Epithelial cell of prostate (primary cell): ENCODE measurements around the gene STAC3.

Experiments
- DNase-seq: peaks from one replicate; pipeline ENCODE4 v3.0.0-alpha.2; 2011; ENCODE audit warnings: low read depth, low spot score
- H3K27ac ChIP-seq: fragments of 450-650 bp; 2 replicates; pipeline ENCODE4 v1.5.1; 2017; ENCODE audit warnings: mild to moderate bottlenecking

STAC3 gene

DNA sequence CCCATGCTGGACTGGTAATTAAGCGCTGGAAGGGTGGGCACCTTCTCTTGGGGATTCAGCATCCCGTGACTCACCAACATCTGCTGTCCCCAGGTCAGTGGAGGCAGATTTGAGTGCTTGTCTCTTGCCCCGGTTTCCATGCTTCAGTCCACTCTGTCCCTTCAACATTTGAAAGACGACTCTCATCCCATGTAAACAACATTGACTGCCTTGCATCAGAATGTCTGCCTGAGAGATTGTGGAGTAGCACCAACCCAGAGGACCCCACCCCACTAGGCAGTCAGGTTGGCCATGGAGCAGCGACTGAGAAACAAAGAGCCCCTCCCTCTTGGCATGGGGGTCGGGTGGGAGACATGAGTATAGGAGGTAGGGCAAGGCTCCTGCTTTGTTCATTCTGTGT is 4.9 kb upstream of the STAC3 start:
- no peak overlapping the region for H3K27ac ChIP-seq
- DNase-seq = no peak

DNA sequence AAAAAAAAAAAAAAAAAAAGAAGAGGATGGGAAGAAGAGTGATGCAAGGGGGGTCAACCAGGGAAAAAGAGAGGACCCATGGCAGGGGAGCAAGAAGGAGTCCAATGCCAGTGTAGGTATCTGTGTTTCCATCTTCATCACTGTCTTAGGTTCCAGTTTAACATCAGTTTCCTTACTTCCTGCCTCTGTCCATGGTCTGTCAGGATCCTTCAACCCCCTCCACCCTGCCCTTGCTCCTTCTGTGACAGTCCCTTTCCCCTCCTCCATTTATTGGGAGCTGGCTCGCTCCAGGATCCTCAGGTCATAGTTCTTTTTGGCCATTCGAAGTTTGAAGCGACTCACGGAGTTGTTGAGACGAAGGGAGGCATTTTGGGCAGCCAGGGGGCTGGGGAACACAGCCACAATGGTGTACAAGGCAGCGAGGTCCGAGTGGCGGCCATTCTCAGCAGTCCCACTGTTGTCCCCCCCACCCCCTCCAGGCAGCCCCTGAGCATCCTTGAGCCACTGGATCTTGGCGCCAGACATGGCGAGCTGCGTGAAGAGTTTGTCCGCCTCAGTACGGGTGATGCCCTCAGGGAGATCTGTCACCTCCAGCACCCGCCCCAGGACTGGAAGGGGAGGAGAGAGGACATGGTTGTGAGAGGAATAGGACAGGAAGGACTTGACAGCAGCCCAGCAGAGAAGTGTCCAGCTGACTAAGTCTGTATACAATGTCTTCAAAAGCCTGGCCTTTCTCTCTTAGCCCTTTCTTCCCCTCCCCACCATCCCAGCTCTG is 3.7 kb upstream of the STAC3 start:
- no peak for DNase-seq
- H3K27ac ChIP-seq = no peak overlapping the region

DNA sequence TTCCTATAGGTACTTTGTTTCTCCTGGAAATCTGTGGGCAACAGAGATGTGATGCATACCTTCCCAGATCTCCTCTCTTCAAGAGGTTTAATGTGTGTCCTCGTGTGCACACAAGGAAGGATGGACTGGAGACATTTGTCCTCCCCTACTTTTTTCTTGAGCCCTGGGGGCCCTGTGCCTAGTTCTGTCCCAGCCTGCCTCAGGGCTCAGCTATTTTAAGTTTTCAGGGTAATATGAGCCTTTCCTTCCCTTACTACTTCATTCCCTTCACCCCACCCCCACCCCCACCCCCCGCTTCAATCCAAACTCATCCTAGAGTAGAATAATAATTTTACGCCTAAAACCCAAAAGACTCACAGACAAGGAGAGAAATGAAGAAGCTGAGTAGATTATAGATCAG is 446 bp downstream of the STAC3 start:
- no peak overlapping the region for H3K27ac ChIP-seq
- DNase-seq = no peak

DNA sequence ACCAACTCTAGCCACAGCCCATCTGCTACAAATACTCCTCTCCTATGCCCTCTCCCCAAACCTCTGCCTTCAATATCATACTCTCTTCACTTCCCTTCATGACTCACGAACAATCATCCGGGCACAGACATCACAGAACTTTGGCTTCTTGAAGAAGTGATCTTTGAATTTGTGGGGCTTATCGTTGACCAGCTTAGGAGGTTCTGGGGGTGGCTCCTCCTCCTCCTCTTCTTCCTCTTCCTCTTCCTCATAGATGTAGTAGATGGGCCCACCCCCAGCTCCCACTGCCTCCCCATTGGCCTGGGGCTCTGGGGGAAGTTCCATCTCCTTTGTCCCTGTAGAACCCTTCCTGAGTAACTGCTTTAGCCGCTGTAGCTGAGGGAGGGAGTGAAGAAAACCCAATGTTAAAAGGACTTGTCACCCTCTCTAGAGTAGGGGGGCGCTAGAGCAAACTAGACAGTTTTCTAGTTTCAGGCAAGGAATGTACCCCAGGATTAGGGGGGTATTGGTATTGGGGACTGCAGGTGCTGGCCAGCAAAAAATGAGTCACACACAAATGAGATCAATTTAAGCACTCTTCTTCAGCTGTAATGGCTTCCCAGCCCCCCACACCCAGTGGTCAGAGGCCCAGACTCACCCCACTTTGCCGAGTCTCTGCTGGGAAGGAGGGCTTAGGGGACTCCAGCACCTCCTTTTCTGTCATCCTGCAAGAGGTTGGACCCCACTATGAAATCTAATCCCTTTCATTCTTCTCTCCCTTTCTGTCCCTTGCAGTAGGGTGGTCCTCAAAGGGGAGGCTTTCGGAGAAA is 1.8 kb downstream of the STAC3 start:
- no peak for DNase-seq
- H3K27ac ChIP-seq = no peak overlapping the region

DNA sequence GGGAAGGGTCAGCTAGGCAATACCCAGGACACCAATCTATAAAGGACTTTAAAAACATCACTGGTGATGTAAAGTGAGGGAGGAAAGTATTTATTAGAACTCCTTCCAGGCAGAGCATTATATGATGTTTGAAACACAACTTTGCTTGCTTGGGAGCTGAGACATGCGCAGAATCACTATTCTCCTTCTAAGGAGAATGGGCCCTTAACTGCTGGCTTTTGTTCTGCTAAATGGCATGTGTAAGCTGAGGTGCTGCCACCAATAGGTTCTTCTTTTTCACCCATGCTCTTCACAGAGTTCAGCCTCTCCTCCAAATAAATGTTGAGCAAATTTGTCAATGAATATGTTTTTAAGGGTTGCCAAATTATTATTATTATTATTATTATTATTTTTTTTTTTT is 3.9 kb downstream of the STAC3 start:
- no peak for DNase-seq
- H3K27ac ChIP-seq = no peak overlapping the region

DNA sequence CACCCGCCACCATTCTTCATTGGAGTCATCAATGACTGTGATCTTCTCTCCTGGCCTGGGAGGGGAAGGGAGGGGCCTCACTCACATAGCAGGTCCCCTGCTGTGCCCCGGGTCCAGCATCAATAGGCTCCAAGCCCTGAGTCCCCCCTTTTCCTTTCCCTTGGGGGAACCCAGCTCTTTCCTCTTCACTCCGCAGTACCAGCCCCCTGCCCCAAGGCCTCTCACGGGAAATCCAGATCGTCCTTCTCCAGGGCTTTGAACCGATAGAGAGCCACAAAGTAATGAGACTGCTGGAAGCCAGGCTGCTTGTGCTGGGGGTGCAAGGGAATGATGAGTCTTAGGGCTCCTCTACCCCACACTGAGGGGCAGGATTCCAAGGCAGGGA is 6.7 kb downstream of the STAC3 start:
- DNase-seq = no peak
- no peak overlapping the region for H3K27ac ChIP-seq

DNA sequence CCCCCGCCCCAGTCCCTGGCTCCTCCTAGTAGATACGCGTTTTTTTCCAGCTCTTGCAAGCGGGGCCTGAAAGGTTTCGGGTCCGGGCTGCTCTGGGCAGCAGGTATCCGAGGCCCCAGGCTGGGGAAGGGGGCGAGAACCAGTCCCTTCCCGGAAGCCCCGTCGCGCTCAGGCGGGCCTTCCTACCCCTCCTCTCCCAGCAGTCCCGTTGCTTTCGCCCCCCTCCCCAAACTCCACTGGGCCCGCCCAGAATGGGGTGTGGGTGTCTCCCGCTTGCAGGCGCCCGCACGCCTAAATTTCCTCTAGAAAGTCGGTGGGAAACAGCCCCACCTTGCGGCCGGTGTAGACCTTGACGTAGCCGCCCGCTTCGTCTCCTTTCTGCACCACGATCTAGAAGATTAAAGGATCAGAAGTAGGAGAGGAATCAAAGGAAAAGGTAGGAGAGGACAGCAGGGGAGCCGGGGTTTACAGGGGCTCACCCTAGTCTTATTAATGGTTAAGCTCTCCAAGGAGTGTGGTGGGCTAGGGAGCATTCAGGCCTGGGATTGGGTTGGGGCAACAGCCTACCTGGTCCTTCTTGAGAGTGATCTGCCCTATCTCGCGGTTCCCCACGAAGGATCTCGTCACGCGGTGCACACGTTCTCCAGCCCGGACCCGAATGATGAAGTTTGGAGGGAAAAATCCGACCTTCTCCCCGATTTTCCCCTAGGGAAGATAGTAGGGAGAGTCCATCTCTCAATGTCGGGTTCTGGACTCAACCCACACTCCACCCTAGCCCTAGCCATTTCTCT is 7.3 kb downstream of the STAC3 start:
- no peak for DNase-seq
- H3K27ac ChIP-seq = no peak overlapping the region

DNA sequence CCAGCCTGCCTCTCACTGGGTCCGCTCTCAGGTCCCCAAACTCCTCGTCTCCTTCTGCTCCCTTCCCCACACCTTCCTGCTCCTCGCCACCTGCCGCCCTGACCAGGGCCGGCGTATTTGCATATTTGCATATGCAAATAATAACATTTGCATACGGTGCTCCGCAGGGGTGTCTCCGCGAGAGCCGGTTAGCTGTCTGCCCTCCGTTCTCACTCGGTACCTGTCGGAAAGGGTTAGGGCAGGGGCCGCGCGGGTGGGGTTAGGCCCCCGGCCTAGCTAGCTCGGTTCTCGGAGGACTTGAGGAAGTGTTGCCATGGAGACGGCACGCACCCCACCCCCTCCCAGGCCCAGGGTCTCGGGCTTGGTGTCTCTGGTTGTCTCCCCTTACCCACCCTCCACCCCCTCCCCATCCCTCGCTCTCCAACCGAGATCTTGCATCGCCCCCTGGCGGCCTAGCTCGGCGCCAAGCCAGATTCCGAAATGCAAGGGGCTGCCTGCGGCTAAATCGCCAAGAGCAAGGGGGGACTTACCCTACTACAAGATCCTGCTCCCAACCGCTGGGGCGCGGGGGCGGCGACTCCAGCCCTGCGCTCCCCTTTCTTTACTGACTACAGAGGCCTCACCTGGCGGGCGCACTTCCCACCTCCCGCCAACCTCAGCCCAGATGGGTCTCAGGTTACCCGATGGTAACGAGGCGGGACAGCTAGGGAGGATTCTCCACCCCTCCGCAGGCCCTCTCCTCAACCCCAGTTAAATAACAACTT is 8.1 kb downstream of the STAC3 start:
- DNase-seq = no peak
- no peak overlapping the region for H3K27ac ChIP-seq

DNA sequence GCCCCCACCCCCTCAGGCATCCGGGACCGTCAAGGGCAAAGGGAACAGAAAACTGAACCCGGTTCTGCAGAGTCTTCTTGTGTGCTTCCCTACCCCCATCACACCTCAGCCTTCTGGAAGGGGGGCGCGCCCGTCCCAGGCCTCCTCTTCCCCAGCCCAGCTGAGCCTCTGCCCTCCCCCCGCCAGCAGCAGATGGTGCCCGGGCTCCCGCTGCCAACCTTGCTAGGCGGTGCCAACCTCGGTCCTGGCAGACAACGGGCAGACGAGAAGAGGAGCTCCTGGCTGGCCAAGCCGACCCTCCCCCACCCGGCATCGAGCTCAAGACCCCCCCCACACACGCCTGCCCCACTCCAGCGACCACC is 8.7 kb downstream of the STAC3 start:
- no peak for DNase-seq
- H3K27ac ChIP-seq = no peak overlapping the region

DNA sequence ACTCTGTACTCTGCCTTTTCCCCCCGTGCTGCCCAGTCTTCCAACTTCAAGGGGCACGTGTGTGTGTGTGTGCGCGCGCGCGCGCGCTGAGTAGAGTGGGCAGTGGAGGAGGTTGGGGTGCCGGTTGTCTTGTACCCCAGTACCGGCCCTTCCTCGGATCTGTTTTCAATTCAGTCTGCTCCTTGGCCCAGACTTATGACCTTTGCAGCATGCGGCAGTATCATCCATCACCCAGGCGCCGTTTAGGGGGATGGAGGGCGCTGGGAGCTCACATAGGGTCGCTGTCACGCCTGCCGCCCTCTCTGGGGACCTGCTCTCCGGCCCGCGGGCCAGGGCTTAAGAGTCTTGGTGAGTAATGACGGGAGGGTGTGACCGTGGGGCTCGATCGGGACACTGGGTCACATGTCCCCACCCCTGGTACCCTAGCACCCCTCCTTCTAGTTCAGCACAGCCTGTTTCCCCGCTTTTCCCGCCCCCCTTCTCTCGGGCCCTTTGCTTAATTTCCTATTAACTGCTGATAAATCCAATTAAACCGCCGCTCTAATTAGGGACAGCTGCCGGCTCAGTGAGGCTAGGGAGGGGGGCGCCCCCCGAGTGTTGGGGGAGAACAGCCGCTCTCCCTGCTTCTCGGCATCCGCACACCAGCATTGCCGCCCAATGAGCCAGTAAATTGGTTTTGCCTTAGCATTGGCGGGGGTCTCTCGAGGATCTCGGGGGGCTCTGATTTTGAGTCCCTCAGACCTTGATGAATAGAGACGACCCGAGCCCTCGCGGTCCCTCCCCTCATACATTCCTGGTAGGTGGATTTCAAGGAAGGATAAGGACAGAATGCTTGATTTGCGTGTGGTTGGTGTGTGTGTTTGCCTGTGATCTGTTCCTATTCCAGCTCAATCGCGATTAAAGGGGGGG is 9.3 kb downstream of the STAC3 start:
- no peak overlapping the region for H3K27ac ChIP-seq
- no peak for DNase-seq

DNA sequence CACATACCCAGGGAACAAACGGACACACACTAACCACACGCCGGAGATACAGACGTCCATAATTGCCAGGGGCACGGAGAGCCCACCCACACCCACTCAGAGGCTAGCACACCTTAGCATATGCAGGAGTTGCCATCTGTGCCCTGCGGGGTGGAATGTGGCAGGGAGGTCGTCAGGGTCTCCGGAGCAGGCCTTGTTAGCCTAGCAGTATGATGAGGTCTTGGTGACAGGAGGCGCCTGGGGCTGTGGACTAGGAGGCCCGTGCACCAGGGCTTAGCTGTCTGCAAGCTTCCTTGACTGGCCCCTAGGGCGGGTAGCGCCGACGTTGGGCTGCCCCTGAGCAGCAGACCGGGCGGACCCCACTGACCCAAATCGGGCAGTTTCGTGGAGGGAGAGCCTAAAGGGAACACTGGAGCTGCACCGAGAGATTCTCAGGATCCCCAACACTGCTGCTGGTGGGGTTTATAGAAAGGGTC is 10.0 kb downstream of the STAC3 start:
- DNase-seq = no peak
- H3K27ac ChIP-seq = peak overlapping the region; percentile 79

DNA sequence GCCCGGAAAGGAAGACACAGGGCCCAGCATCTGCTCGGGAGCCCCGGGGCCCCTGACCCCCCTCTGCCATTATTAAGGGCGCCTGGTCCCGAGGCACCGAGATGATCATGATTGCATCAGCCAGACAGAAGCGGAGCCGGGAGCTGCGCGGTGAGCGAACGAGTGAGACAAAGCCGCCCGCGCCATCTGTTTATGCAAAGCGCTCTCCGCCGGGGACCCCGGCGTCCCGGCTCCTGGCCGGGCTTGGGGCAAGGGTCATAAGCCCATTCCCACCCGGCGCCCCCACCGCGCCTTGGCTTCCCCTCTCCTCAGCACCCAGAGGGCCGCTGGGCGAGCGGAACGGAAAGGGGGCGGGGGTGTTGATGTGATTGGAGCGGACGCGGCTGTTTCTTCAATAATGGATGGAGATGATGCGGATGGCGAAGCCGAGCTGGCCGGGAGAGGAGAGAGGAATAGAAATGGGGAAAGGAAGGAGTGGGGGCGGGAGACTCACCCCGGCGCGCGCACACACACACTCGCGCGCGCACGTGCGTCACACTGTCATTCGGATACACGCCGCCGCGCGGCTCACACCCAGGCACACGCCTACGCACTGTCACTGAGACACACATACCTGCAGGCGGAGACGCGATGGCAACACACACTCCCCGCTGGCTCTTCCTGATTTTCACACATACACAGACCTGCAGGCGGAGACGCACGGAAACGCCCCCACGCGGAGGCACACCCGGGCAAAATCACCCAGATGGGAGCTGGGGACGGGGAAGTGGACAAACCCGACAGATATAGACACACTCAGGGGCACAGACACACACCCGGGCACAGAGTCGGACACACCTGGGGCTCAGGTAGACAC is 10.7 kb downstream of the STAC3 start:
- no peak for DNase-seq
- peak overlapping the region; percentile 79 for H3K27ac ChIP-seq

DNA sequence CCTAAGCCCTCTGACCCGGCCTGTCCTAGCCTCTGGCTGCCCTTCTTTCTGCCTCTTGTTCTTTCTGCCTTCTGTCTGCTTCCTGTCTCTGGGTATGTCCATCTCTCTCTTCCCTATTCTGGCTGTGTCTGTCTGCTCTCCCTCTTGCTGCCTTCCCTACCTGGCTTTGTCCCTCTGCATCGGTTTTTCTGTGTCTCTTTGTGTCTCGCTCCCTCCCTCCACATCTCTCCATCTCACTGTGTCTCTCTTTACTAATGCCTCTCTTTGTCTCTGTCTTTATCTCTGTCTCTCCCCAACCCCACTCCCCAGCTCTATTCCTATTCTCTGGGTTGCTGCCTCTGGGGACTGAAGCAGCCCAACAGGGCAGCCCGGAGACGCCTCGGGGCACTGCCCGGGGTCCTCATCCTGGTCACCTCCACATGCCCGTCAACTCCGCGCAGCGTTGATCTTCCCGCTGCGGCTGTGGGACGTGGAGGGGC is 11.4 kb downstream of the STAC3 start:
- peak overlapping the region; percentile 79 for H3K27ac ChIP-seq

DNA sequence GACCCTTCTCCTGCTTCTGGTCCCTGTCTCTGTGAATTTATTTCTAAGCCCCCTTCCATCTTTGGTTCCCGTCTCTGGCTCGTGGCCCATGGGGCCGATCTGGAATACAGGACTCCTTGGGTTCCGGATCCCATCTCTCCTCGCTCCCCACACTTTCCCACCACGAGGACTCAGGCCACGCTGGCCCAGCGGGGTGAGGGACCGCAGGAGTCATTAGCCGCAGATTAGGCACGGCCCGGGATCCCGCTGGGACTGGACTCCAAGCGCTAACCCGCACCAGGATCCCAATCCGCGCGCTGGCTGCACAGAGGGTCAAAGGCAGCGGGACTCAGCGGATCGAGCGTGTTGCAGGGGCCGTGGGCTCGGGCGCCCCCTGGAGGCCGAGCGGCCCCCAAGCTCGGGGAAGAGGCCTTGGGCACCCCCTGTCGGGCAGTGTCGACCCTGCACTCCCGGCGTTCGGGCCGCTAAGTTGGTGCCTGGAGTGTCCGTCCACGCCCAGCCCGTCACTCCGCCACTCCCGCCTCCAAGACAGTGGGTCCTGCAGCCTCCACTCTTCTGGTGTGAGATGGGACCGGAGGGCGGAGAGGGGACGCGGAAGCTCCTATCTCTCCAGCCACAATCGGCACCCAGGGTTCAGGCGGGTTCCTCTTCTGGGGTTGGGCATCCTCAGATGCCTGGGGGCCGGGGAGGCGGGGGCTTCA is 12.0 kb downstream of the STAC3 start:
- H3K27ac ChIP-seq = peak overlapping the region; percentile 79
- DNase-seq = no peak

More for the DNA sequence above, 11.4 kb downstream of the STAC3 start:
- no peak for DNase-seq

DNA sequence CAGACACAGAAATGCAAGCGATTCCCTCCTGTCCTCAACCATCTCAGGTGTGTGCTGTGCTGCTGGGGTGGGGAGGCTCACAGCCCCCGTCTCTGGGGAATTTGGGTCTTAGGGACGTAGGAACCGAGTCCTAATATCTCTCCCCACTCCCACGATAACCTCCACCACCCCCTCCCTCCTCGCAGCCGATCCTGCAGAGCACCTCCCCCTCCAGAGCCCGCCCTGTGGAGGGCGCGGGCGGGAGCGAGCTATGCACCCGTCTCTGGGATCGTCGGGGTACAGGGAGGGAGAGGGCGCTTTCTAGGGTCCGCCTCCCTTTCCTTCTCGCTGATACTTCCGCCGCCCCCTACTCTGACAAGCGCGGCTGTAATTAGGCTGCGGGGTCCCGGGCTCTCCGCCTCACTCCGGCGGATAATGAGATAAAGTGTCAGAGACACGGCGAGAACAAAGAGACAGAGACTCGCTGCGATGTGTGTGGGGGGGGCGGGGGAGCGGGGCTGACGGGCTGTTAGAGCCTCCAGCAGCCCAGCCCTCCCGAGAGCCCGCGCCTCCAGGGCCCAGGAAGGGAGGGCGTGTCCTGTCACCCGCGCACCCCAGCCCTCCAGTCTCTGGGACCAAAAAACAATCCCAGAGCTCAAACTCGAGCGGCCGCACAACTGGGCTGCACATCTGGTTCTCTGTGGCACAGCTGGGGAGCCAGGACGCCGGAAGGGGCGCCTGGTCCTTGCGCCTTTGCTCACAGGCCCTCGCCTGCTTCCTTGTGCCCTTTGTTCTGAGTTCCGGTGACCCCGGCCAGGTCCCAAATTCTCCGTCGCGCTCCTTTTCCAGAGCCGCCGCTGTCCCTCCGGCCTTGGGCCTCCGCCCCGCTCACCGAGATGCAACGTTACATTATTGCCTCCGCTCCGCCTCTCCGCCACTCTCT is 12.8 kb downstream of the STAC3 start:
- no peak for DNase-seq
- no peak overlapping the region for H3K27ac ChIP-seq

DNA sequence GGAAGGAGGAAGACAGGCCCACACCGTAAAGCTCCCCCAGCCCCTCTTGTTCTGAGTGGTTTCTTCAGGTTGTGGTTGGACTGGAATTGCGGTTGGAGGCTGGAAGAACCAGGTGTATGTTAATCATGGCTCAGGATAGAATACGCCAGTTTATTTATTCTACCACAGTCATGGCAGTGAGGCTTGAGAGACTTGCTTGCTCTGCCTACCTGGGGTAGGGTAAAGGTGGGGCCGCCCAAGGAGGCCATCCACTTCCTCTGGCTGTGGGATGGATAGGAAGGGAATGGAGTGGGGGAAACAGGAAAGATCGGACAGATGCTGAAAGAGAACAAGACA is 13.4 kb downstream of the STAC3 start:
- H3K27ac ChIP-seq = no peak overlapping the region
- DNase-seq = no peak
